Cerebellar nuclear complex (tissue), 1 donor: Measurements from ENCODE around the gene C2orf81.
"Not testable (repeated sequence)": the region's sequence is repeated elsewhere in the genome, so short reads cannot be mapped to it uniquely, and the experiment has no call there.

Experiments used
- DNase-seq, 2 experiments: peaks; one replicate each; lab custom pipeline; 2025; lab: John Stamatoyannopoulos, UW

C2orf81 gene

DNA sequence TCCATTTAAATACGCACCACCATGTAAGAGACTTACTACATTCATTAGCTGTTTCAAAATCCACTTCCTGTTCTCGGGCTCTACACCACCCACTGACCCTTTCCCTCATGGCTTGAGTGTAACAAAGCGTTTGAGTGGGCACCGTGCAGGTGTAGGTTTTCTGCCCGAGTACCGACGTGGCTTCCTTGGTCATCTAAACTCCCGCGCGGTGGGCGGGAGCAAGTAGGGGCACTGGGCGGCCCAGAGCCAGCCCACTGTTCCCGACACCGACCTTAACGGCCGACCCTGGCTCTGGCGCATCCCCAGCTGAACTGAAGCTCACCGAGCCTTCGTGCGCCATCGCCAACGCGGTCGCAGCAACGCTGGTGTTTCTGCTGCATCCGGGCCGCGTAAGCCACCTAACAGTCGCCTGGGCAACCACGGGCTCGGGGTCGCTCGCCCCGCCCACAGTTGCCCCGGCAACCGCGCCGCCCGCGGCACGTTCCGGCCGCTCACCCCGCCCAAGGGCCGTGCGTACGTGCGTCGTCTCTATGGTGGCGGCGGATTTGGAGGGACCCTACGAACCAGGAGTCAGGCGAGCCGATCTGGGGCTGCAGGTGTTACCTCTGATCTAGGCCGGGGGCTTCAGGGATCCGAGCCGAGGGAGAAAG, at the start of gene C2orf81, which contains the start of gene WDR54:
TSS of gene C2orf81 (minus strand) at position 399 of the 650 bp plus-strand sequence. CDS start at position 340, 59 bp downstream.
TSS of gene WDR54 (plus strand) at position 510 of the 650 bp plus-strand sequence. CDS start 424 bp downstream, outside the sequence.
- peak; percentile 67 to 79 for DNase-seq

DNA sequence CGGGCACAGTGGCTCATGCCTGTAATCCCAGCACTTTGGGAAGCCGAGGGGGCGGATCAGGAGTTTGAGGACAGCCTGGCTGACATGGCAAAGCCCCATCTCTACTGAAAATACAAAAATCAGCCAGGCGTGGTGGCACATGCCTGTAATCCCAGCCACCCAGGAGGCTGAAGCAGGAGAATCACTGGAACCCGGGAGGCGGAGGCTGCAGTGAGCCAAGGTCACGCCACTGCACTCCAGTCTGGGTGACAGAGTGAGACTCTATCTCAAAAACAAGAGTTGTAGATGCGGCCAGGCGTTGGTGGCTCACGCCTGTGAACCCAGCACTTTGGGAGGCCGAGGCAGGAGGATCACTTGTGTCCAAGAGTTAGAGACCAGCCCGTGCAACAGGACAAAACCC, 49.3 kb upstream of the C2orf81 start:
- DNase-seq, result not testable (repeated sequence)

DNA sequence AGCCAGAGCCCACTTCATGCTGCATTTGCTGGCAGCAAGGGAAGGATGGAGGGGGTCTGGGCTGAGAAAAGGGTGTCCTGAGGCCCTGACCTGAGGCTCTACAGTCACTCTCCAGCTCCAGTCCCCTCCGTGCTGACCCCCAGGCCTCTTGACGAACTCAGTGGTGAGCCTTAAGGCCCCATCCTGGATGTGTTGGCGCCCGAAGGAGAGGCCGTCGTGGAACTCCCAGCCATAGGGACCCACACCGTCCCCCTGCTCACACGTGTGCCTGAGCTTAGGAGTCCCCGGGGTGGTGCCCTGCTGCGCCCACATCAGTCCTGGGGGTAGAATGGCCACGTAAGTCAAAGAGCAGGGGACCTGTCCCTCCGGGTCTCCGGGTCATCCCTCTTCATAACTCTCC, 43.0 kb upstream of the C2orf81 start:
- no peak for DNase-seq

DNA sequence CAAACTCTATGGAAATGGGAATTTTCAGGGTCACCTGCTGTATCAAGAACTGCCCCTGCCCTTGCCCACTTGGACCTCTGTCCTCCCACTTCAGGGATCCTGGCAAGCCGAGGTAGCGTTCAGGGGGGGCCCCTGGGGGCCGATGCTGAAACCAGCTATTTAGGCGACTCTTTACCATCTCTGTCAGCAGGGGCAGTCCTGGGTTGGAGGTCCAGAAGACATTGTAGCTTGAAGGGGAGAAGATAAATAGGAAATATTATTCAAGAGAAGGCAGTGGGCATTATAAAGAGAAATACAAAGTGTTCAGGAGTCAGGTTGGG, 41.3 kb upstream of the C2orf81 start:
- no peak for DNase-seq

DNA sequence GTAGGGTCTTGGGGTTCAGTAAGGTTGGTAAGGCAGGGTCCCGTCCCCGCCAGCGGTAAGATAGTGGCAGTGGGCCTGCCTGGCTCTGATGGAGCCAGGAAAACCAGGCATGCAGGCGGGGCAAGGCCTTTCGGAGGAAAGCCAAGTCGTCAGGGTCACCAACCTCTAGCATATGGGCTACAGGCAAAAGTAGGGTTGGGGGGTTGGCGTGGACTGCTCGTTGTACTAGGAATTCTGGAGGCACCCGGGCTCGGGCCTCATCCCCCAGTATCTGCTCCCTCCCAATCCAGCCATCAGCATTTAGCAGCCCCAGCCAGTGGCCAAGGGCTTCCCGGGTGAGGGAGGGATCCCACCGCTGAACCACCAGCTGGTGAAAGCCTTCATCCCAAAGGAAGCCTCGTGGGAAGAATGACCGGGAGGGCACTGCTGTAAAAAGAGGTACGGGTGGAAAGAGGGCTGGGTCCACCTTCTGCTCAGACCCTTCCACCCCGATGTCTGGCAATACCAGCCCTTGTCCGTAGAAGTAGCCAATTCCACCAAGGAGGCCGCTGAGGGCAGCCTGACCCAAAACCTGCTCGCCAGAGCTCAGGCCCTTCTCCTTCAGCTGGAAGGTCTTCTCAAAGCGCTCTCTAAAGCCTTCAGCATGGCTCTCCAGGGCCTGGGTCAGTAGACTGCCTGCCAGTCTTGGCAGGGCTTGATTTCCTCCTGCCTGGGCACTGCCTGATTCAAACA, 40.8 kb upstream of the C2orf81 start:
- DNase-seq, result no peak

DNA sequence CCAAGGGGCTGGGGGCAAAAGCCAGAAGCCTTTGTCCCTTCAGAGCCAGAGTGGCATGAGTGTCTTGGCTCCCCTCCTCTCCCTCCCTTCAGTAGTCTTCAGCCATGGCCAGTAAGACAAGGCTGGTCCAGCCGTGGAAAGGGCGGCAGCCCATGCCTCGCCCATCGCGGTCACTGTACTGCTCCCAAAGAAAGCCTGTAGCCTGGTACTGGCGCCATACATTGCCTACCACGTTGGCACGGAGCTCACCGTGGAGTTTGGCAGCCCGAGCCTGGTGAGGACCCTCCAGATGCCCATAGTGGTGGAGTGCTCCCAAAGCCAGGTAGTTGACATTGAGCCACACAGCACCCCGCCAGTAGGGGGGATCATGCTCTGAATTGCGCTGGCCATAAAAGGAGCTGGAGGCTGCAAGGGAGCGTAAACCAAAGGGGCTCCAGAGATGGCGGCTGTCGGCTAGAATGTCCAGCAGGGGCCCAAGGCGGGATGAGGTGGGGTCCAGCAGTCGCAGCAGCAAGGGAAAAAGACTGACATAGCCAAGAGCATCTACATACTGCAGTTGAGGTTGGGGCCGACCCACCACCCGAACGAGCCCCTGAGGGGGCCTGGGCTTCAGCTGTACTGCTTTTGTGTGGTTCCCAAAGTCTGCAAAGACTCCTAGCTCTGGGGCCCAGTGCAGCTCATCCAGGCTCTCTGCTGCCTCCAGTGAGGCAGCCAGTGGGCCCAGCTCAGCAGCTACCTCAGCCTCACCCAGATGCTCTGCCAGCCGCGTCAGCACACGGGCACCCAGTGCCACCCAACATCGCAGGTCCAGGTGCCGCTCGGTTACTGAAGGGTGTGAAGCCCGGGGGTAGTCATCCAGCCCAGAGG, 40.0 kb upstream of the C2orf81 start:
- DNase-seq, result no peak

DNA sequence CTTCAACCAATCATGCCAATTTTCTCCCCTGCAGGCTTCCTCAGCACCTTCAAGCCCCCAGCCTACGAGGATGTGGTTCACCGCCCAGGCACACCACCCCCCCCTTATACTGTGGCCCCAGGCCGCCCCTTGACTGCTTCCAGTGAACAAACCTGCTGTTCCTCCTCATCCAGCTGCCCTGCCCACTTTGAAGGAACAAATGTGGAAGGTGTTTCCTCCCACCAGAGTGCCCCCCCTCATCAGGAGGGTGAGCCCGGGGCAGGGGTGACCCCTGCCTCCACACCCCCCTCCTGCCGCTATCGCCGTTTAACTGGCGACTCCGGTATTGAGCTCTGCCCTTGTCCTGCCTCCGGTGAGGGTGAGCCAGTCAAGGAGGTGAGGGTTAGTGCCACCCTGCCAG, 38.8 kb upstream of the C2orf81 start:
- not testable (repeated sequence) for DNase-seq

DNA sequence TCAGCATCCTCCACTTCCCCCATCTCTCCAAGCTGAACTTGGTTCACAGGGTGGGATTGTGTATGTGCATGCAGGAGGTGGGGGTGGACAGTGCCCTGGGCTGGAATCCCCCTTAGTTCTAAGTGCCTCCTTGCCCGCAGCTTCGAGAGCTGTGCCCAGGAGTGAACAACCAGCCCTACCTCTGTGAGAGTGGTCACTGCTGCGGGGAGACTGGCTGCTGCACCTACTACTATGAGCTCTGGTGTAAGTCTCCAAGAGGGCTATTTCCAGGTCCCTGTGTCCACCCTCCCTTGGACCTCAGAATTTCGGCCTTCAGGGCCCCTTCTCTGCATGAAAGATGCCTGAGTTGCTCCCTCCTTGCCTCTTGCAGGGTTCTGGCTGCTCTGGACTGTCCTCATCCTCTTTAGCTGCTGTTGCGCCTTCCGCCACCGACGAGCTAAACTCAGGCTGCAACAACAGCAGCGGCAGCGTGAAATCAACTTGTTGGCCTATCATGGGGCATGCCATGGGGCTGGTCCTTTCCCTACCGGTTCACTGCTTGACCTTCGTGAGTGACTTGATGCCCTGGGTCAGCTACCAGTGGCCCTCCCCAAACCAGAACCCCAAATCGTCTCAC, 38.2 kb upstream of the C2orf81 start:
- not testable (repeated sequence) for DNase-seq

DNA sequence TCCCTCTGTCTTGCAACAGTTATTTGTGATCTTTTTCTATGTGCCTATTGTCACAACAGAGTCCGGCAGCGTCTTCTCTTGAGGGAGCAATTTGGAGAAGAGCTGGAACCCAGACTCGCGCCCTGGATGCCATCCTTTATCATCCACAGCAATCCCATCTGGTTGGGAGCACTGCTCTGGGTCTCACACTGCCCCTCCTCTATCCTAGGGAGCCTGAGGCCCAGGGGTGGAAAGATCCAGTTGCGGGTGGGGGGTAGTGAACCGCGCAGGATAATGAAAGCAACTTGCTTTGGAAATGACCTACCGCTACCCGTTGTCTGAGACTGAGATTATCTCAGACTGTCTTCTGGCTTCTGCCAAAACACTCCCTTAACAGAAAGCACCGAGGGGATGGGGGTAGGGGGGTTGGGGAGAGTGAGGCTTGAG, 37.5 kb upstream of the C2orf81 start:
- DNase-seq, result no peak

DNA sequence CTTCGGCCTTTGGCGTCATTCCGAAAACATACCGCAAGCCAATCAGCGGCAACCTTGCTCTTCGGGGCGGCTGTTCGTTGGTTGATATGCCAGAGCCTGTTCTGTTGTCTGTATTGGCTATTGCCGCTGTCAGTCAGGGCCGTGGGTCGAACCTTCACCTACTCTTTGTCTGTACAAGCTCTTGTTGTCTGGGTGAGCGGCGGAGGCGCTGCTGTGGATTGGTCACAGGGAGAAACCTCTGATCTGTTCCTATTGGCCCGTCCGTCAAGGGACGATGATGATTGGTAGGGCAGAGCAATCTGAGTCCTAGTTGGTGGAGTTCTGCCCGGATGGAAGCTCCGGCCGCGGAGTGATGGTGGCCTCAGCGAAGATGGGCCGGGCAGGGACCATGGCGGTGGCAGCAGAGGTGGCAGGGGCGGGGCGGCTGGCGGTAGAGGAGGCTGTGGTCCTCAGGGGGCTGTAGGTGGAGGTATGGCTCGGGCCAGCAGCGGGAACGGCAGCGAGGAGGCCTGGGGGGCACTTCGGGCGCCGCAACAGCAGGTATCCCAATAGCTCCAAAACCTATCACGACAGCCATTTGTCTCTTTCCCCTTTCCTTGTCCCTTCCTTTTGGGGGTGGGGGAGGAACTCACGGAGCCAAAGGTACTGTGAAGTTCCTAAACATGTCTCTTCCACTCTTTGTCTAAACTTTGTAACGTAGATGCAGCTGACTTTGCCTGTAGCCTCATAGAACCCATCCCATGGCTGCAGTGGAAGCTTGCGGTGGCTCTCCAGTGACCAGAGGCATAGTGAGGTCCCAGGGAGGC, 36.9 kb upstream of the C2orf81 start, which contains the start of gene WBP1:
TSS of gene WBP1 (plus strand) at position 307 of the 806 bp plus-strand sequence. CDS start at position 472, 165 bp downstream.
- peak; percentile 99 for DNase-seq

DNA sequence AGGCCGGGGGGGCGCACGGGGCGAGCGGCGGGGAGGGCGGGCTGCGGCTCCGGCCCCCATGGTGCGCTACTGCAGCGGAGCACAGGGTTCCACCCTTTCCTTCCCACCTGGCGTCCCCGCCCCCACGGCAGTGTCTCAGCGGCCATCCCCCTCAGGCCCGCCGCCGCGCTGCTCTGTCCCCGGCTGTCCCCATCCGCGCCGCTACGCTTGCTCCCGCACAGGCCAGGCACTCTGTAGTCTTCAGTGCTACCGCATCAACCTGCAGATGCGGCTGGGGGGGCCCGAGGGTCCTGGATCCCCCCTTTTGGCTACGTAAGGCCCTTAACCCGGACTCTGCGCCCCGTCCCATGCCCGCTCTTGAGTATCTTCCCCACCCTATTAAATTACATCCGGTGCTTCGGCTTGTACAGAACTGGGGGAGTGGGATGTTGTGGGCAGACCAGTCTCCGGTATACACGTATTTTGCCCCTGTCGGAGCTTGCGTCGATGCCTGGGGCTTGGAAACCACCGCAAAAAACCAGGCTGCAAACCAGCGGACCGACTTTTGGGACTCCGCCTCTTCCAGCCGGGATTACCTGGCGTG, 36.2 kb upstream of the C2orf81 start:
- DNase-seq, result no peak

DNA sequence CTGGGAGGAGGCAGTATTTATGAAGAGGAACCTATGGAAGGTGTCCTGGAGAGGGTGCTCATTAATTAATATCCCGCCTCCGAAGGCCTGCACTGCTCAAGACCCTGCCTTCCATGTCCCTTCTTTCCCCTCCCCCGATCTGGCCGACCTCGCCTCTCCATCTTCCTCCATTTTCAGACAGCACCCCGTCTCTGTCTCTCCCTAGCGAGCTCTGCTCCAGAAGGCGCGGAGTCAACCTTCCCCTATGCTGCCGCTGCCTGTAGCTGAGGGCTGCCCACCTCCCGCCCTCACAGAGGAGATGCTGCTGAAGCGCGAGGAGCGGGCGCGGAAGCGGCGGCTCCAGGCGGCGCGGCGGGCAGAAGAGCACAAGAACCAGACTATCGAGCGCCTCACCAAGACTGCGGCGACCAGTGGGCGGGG, 35.7 kb upstream of the C2orf81 start:
- no peak for DNase-seq

DNA sequence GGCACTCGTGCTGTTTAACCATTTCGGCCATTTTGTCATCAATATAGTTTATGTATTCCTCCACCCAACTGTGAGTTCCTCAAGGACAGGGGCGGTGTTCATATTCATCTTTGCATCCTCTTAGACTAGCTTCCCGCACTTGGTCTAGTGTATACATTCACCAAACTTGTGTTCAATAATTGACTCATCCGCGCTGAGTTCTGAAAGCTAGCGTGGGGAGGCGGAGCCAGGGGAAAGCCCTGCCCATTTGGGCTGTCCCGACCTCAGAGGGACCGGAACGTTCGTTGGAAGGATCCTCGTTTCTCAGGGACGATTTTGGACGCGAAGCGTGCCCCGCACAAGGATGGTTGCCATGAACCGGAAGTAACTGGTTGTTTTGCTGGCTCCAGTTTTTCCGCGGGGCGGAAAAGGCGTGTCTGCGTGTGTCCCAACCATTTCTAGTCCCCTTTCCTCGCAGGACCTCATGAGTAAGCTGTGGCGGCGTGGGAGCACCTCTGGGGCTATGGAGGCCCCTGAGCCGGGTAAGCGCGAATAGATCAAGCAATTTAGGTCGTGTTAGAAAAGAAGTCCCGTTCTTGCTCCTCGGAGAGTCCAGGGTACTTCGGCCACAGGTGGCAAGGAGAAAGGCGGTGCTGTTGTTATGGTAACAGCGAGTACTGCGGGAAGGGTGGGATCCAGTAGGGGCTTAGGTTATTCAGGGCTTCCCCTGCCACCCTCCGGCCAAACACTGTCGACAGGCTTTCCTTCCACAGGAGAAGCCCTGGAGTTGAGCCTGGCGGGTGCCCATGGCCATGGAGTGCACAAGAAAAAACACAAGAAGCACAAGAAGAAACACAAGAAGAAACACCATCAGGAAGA, 33.5 kb upstream of the C2orf81 start, which contains the start of gene INO80B:
TSS of gene INO80B (plus strand) at position 434 of the 858 bp plus-strand sequence. CDS start at position 464, 30 bp downstream.
- peak; percentile 52 to 84 for DNase-seq

DNA sequence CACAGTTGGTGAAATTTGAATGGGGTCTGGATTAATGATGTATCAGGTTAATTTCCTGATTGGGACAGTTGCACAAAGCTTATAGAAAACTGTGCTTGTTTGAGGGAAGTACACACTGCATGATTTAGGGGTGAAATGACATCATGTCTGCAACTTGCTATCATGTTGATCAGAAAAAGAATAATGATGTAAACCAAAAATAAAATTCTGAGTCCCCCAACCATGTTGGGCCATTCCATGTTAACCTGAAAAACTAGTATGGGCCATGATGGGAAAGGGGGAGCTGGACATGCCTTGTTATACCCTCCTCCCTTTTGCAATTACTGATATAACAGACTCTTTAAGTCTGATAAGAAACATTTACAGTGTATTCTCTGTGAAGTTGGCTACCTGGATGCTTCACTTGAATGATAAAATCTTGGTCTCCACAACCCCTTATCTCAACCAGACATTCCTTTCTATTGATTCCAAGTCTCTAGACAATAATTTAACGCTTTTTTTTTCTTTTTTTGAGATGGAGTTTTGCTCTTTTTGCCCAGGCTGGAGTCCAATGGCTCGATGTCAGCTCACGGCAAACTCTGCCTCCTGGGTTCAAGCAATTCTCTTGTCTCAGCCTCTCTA, 29.3 kb upstream of the C2orf81 start:
- no peak for DNase-seq

DNA sequence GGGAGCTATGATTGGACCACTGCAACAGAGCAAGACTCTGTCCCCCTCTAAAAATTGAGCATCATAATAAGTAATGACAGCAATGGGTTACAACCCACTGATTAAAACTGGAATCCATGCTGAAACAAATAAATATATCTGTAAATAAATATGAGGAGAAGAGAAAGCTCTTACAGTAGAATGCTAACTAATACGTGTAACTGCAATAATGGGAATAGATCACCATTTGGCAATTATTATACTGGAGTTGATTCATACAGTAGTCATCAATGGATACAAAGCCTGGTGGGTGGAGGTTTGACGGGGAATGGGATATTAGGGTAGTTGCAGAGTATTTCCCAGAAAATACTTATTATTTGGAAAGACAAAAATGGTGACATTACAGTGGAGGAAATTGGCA, 27.4 kb upstream of the C2orf81 start:
- DNase-seq, result no peak

DNA sequence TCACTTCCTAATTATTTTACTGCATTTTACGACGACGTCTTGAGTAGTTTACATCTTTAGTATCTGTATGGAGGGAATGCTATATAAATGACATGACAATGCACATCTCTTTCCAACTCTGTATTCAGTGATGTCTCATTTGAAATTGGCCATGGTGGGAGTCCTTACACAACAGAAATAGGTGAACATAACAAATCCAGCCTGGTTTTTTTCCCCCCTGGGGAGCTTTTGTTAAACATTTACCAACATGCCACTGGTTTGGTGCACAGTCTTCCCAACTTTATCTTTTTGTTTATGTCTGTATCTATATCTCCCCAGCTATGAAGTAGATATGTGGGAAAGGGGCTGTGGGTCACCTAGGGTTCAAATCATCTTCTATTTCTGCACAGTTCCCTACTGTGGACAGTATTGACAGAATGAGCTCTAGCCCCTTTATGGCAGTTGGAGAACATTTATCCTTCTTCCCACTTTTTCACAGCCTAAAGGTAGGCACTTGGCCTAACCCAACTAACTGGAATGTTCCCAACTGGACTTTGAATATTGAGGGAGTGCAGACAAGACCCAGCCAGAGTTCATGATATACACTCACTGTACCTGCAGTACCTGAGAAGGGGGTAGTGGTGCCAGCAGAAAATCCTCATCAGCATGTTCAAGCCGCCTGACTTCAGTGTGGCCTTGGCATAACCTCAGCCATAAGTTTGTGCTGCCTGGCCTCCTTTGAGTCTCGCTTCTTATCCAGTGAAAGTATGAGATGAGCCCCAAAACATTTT, 26.0 kb upstream of the C2orf81 start:
- no peak for DNase-seq

DNA sequence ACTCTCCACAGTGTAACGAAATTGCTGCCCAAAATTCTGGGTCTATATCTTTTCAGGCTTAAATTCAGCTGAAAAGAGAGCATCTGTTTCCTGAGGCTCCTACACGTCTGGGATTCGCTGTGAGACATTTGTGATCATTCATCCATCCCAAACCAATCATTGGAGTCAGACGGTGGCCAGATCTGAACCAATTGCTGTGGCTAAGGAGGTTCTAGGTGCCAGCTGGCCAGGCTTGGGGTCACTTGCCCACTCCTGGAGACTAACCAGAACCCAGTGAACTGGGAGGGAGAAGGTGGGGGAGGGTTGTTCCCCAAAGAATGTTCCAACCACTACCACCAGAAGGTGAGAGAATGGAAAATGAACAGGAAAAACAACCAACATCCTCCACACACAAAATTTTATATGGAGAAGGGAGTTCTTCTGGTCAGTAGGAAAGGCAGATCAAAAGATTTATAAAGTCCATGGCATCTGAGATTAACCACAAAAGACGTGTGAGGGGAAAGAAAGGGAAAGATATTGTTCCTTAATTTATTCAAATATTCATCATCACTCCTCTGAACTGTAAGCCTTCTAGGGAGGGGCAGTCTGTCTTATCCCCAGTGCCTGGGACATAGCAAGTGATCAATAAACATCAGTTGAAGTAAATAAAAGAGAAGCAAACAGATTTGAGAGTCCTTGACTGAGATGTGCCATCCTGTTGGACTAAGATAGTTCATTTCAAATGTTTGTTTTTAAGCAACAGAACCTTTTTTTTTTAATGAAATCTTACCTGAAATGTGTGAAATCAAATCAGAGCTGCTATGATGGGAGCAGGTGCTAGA, 23.3 kb upstream of the C2orf81 start:
- no peak for DNase-seq
